SK-N-SH treated with all-trans-retinoic acid at 6 μM for 48 hours (cell line): Measurements from ENCODE around the gene DTNA.

Source experiments
- ATAC-seq: fragments of 200-7000 bp; cut with Tn5 transposase; 3 replicates; pipeline ENCODE4 v1.9.1; 2020; ENCODE audit warnings: mild to moderate bottlenecking, moderate library complexity
- ARNTL ChIP-seq: fragments of 450-650 bp; formaldehyde crosslinking; IDR thresholded peaks from 2 replicates; pipeline ENCODE4 v1.5.0; 2020; ENCODE audit warnings: low read depth, mild to moderate bottlenecking, moderate library complexity, borderline replicate concordance
- BACH2 ChIP-seq: fragments of 250-450 bp; sonication (Bioruptor Pico); IDR thresholded peaks from 2 replicates; pipeline ENCODE4 v1.9.0; 2021; ENCODE audit warnings: mild to moderate bottlenecking, borderline replicate concordance
- ESRRG ChIP-seq: fragments of 250-450 bp; sonication (Bioruptor Pico); IDR thresholded peaks from 2 replicates; pipeline ENCODE4 v1.6.1; 2021; ENCODE audit warnings: mild to moderate bottlenecking
- GLIS3 ChIP-seq: fragments of 250-450 bp; sonication (Bioruptor Pico); IDR thresholded peaks from 2 replicates; pipeline ENCODE4 v1.5.0; 2020; ENCODE audit warnings: mild to moderate bottlenecking, moderate library complexity
- ISL1 ChIP-seq: fragments of 250-450 bp; sonication (Bioruptor Pico); IDR thresholded peaks from 2 replicates; pipeline ENCODE4 v2.1.2; 2022; ENCODE audit warnings: mild to moderate bottlenecking, moderate library complexity
- OSR1 ChIP-seq: fragments of 250-450 bp; sonication (Bioruptor Pico); IDR thresholded peaks from 2 replicates; pipeline ENCODE4 v1.8.0; 2022; ENCODE audit warnings: moderate library complexity, mild to moderate bottlenecking, inconsistent platforms
- PPARA ChIP-seq: fragments of 250-450 bp; sonication (Bioruptor Pico); IDR thresholded peaks from 2 replicates; pipeline ENCODE4 v1.5.0; 2020; ENCODE audit warnings: mild to moderate bottlenecking, borderline replicate concordance
- RARB ChIP-seq: fragments of 250-450 bp; sonication (Bioruptor Pico); IDR thresholded peaks from 2 replicates; pipeline ENCODE4 v1.8.0; 2021; ENCODE audit warnings: mild to moderate bottlenecking, moderate library complexity
- TCF4 ChIP-seq: fragments of 250-450 bp; sonication (Bioruptor Pico); IDR thresholded peaks from 2 replicates; pipeline ENCODE4 v1.8.0; 2021; ENCODE audit warnings: mild to moderate bottlenecking, moderate library complexity, borderline replicate concordance
- TOX ChIP-seq: fragments of 250-450 bp; sonication (Bioruptor Pico); IDR thresholded peaks from 2 replicates; pipeline ENCODE4 v1.8.0; 2021; ENCODE audit warnings: mild to moderate bottlenecking, moderate library complexity, borderline replicate concordance
- ZFP3 ChIP-seq: fragments of 250-450 bp; sonication (Bioruptor Pico); IDR thresholded peaks from 2 replicates; pipeline ENCODE4 v1.5.0; 2020; ENCODE audit warnings: mild to moderate bottlenecking, moderate library complexity
- ZFP30 ChIP-seq: fragments of 450-650 bp; formaldehyde crosslinking; IDR thresholded peaks from 2 replicates; pipeline ENCODE4 v1.5.0; 2022; ENCODE audit warnings: mild to moderate bottlenecking, moderate library complexity
- ZNF565 ChIP-seq: fragments of 450-650 bp; formaldehyde crosslinking; conservative IDR thresholded peaks from 2 replicates; pipeline ENCODE4 v1.5.0; 2020; ENCODE audit warnings: low read depth, mild to moderate bottlenecking, moderate library complexity
- ZNF70 ChIP-seq: fragments of 450-650 bp; formaldehyde crosslinking; IDR thresholded peaks from 2 replicates; pipeline ENCODE4 v1.5.0; 2020; ENCODE audit warnings: mild to moderate bottlenecking, moderate library complexity
- ZNF8 ChIP-seq: fragments of 450-650 bp; formaldehyde crosslinking; IDR thresholded peaks from 2 replicates; pipeline ENCODE4 v1.5.0; 2020; ENCODE audit warnings: mild to moderate bottlenecking, moderate library complexity
- TF ChIP-seq, protein P1 (sequence below): fragments of 250-450 bp; sonication (Bioruptor Pico); IDR thresholded peaks from 2 replicates; pipeline ENCODE4 v1.8.0; 2020; ENCODE audit warnings: mild to moderate bottlenecking, moderate library complexity, borderline replicate concordance
- TF ChIP-seq, protein P2 (sequence below): fragments of 250-450 bp; sonication (Bioruptor Pico); IDR thresholded peaks from 2 replicates; pipeline ENCODE4 v1.5.1; 2020; ENCODE audit warnings: low read depth, mild to moderate bottlenecking, moderate library complexity
- TF ChIP-seq, protein P3 (sequence below): fragments of 250-450 bp; sonication (Bioruptor Pico); IDR thresholded peaks from 2 replicates; pipeline ENCODE4 v1.8.0; 2021; ENCODE audit warnings: low read depth, mild to moderate bottlenecking, moderate library complexity, borderline replicate concordance
- TF ChIP-seq, protein P4 (sequence below): fragments of 250-450 bp; sonication (Bioruptor Pico); IDR thresholded peaks from 2 replicates; pipeline ENCODE4 v1.5.0; 2020; ENCODE audit warnings: mild to moderate bottlenecking, moderate library complexity
- TF ChIP-seq, protein P5 (sequence below): fragments of 250-450 bp; sonication (Bioruptor Pico); IDR thresholded peaks from 2 replicates; pipeline ENCODE4 v1.5.1; 2021; ENCODE audit warnings: mild to moderate bottlenecking, moderate library complexity

The DTNA gene

DNA sequence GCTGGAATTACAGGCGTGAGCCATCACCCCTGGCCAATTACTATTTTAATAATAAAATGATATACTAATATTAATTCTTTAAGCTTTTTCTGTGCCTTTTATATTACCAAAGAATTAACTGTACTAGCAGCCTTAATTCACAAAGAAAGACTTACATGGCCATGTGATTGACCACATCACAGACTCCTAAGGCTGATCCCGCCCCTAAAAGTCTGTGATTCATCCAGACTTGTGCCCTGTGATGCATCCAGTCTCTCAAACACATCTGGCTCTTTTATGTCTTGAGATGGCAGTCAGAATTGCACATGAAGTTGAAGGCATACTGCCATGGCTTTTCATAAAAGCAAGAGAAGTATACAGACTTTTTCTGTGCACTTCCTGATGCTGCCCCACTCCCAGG lies 91.7 kb downstream of the DTNA start:
- ATAC-seq, result peak; percentile 56; the same call in 2 of the 3 replicates
- no peak for TF ChIP-seq OSR1 (CRISPR knock-in tag)
- TF ChIP-seq, protein P1, sequence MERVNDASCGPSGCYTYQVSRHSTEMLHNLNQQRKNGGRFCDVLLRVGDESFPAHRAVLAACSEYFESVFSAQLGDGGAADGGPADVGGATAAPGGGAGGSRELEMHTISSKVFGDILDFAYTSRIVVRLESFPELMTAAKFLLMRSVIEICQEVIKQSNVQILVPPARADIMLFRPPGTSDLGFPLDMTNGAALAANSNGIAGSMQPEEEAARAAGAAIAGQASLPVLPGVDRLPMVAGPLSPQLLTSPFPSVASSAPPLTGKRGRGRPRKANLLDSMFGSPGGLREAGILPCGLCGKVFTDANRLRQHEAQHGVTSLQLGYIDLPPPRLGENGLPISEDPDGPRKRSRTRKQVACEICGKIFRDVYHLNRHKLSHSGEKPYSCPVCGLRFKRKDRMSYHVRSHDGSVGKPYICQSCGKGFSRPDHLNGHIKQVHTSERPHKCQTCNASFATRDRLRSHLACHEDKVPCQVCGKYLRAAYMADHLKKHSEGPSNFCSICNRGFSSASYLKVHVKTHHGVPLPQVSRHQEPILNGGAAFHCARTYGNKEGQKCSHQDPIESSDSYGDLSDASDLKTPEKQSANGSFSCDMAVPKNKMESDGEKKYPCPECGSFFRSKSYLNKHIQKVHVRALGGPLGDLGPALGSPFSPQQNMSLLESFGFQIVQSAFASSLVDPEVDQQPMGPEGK (CRISPR knock-in tag), result no peak
- no peak for TF ChIP-seq PPARA (CRISPR knock-in tag)
- TF ChIP-seq ISL1, result no peak
- TF ChIP-seq ZNF8 (CRISPR knock-in tag), result no peak
- no peak for TF ChIP-seq ZNF70 (CRISPR knock-in tag)
- TF ChIP-seq, protein P2, sequence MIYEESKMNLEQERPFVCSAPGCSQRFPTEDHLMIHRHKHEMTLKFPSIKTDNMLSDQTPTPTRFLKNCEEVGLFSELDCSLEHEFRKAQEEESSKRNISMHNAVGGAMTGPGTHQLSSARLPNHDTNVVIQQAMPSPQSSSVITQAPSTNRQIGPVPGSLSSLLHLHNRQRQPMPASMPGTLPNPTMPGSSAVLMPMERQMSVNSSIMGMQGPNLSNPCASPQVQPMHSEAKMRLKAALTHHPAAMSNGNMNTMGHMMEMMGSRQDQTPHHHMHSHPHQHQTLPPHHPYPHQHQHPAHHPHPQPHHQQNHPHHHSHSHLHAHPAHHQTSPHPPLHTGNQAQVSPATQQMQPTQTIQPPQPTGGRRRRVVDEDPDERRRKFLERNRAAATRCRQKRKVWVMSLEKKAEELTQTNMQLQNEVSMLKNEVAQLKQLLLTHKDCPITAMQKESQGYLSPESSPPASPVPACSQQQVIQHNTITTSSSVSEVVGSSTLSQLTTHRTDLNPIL (CRISPR knock-in tag), result no peak
- no peak for TF ChIP-seq TOX (CRISPR knock-in tag)
- no peak for TF ChIP-seq ARNTL
- TF ChIP-seq, protein P3, sequence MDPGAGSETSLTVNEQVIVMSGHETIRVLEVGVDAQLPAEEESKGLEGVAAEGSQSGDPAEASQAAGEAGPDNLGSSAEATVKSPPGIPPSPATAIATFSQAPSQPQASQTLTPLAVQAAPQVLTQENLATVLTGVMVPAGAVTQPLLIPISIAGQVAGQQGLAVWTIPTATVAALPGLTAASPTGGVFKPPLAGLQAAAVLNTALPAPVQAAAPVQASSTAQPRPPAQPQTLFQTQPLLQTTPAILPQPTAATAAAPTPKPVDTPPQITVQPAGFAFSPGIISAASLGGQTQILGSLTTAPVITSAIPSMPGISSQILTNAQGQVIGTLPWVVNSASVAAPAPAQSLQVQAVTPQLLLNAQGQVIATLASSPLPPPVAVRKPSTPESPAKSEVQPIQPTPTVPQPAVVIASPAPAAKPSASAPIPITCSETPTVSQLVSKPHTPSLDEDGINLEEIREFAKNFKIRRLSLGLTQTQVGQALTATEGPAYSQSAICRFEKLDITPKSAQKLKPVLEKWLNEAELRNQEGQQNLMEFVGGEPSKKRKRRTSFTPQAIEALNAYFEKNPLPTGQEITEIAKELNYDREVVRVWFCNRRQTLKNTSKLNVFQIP (CRISPR knock-in tag), result no peak
- TF ChIP-seq GLIS3, result no peak
- TF ChIP-seq, protein P4, sequence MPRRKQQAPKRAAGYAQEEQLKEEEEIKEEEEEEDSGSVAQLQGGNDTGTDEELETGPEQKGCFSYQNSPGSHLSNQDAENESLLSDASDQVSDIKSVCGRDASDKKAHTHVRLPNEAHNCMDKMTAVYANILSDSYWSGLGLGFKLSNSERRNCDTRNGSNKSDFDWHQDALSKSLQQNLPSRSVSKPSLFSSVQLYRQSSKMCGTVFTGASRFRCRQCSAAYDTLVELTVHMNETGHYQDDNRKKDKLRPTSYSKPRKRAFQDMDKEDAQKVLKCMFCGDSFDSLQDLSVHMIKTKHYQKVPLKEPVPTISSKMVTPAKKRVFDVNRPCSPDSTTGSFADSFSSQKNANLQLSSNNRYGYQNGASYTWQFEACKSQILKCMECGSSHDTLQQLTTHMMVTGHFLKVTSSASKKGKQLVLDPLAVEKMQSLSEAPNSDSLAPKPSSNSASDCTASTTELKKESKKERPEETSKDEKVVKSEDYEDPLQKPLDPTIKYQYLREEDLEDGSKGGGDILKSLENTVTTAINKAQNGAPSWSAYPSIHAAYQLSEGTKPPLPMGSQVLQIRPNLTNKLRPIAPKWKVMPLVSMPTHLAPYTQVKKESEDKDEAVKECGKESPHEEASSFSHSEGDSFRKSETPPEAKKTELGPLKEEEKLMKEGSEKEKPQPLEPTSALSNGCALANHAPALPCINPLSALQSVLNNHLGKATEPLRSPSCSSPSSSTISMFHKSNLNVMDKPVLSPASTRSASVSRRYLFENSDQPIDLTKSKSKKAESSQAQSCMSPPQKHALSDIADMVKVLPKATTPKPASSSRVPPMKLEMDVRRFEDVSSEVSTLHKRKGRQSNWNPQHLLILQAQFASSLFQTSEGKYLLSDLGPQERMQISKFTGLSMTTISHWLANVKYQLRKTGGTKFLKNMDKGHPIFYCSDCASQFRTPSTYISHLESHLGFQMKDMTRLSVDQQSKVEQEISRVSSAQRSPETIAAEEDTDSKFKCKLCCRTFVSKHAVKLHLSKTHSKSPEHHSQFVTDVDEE, result no peak
- no peak for TF ChIP-seq TCF4 (CRISPR knock-in tag)
- TF ChIP-seq, protein P5, sequence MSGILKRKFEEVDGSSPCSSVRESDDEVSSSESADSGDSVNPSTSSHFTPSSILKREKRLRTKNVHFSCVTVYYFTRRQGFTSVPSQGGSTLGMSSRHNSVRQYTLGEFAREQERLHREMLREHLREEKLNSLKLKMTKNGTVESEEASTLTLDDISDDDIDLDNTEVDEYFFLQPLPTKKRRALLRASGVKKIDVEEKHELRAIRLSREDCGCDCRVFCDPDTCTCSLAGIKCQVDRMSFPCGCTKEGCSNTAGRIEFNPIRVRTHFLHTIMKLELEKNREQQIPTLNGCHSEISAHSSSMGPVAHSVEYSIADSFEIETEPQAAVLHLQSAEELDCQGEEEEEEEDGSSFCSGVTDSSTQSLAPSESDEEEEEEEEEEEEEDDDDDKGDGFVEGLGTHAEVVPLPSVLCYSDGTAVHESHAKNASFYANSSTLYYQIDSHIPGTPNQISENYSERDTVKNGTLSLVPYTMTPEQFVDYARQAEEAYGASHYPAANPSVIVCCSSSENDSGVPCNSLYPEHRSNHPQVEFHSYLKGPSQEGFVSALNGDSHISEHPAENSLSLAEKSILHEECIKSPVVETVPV (CRISPR knock-in tag), result no peak
- no peak for TF ChIP-seq ZFP3 (CRISPR knock-in tag)
- no peak for TF ChIP-seq BACH2 (CRISPR knock-in tag)
- no peak for TF ChIP-seq ZFP30 (CRISPR knock-in tag)
- TF ChIP-seq RARB, result no peak
- TF ChIP-seq, all 23 proteins: peak for 0

DNA sequence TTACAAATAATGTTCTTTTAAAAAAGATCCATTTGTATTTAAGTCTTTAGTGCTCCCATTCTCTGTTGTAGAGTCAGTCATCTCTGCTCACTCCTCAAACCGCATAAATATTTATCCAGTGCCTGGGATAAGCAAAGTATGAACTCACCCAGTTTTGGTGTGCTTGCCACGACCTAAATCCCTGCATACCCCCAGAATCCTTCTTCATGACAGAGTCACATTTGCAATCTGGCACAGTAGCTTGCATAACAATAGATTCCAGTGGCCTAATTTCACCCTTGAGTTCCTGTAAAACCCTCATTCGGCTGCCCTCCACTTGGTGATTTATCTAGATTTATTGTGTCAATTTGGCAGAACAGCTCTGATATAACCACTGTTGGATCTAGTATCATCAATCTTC lies 92.9 kb downstream of the DTNA start:
- ATAC-seq, result no peak
- TF ChIP-seq ARNTL, result no peak
- no peak for TF ChIP-seq PPARA (CRISPR knock-in tag)
- TF ChIP-seq GLIS3, result no peak
- TF ChIP-seq ESRRG (CRISPR knock-in tag), result no peak
- TF ChIP-seq, protein P4, result no peak
- TF ChIP-seq BACH2 (CRISPR knock-in tag), result no peak
- TF ChIP-seq ZNF565 (CRISPR knock-in tag), result no peak
- TF ChIP-seq, protein P2 (CRISPR knock-in tag), result no peak
- TF ChIP-seq ZFP30 (CRISPR knock-in tag), result no peak
- TF ChIP-seq, all 23 proteins: peak for 0
